Measurements from ENCODE around the gene SLC25A13. TPM values are rescaled to one million over a fixed set of nuclear protein-coding genes. Genes with fewer than 3 reads are reported as not detected.
A peak's percentile ranks its signal among the peaks of the same experiment; 100 is the strongest.

Gene SLC25A13
- total RNA-seq, 2 donors from 2014 or later: 94.3 to 114 TPM

GRCh38 chr7:96322373-96322695 lies 436 bp upstream of the SLC25A13 start:
- DNase-seq: no peak
- Histone ChIP-seq H3K9ac (ENCODE audit: extremely low read depth, low read length, poor library complexity, severe bottlenecking) (no peak overlapping the region), H3K9me3 (ENCODE audit: control insufficient read depth, low read length) (peaks cover 9% of the 10 kb centered on the region), H3K4me3 (ENCODE audit: low read length) (peak overlapping the region; percentile 86), H3K4me1 (ENCODE audit: control insufficient read depth, insufficient read depth, low read length) (peaks cover 12% of the 10 kb centered on the region), H3K27me3 (ENCODE audit: control insufficient read depth, insufficient read depth, low read length, poor library complexity, severe bottlenecking) (no peaks in the 10 kb centered on the region), H3K27ac (ENCODE audit: low read depth, low read length) (peak overlapping the region; percentile 92), H3K36me3 (ENCODE audit: control insufficient read depth, insufficient read depth, low read length) (no peaks in the 10 kb centered on the region)
- Mint-ChIP-seq H3K36me3 (ENCODE audit: low read depth) (peaks cover 6% of the 10 kb centered on the region), H3K4me1 (peaks cover 29% of the 10 kb centered on the region), H3K27ac (peak overlapping the region; percentile 86), H3K27me3 (ENCODE audit: insufficient read depth) (peaks cover 2% of the 10 kb centered on the region), H3K9me3 (peaks cover 8% of the 10 kb centered on the region), H3K4me3 (peak overlapping the region; percentile 77)
- whole genome bisulfite sequencing, 2 experiments (ENCODE audit: insufficient coverage in 1 of 2, insufficient read length in 1 of 2): 43 to 51% methylated on average over 7 to 9 of the region's 9 CpGs
- no peak for TF ChIP-seq CTCF (conservative IDR thresholded peaks at IDR 0.05)

GRCh38 chr7:96321031-96321657 lies 754 bp downstream of the SLC25A13 start:
- H3K27ac ChIP-seq (ENCODE audit: low read depth, low read length): peak overlapping the region; percentile 92
- WGBS, 2 experiments (ENCODE audit: insufficient coverage in 1 of 2, insufficient read length in 1 of 2): 0 to 2% methylated on average over 13 to 22 of the region's 22 CpGs
- no peaks in the 10 kb centered on the region for H3K27me3 ChIP-seq (ENCODE audit: control insufficient read depth, insufficient read depth, low read length, poor library complexity, severe bottlenecking)
- H3K9me3 ChIP-seq (ENCODE audit: control insufficient read depth, low read length): no peaks in the 10 kb centered on the region
- H3K4me3 ChIP-seq (ENCODE audit: low read length): peak overlapping the region; percentile 86
- H3K36me3 ChIP-seq (ENCODE audit: control insufficient read depth, insufficient read depth, low read length): peaks cover 4% of the 10 kb centered on the region
- TF ChIP-seq CTCF (conservative IDR thresholded peaks at IDR 0.05): no peak
- peaks cover 12% of the 10 kb centered on the region for H3K4me1 ChIP-seq (ENCODE audit: control insufficient read depth, insufficient read depth, low read length)
- H3K9ac ChIP-seq (ENCODE audit: extremely low read depth, low read length, poor library complexity, severe bottlenecking): peak overlapping the region; percentile 84
- peaks cover 2% of the 10 kb centered on the region for H3K27me3 Mint-ChIP-seq (ENCODE audit: insufficient read depth)
- peak overlapping the region; percentile 77 for H3K4me3 Mint-ChIP-seq
- peak overlapping the region; percentile 95 for H3K27ac Mint-ChIP-seq
- DNase-seq: peak; percentile 95
- peaks cover 10% of the 10 kb centered on the region for H3K36me3 Mint-ChIP-seq (ENCODE audit: low read depth)
- H3K9me3 Mint-ChIP-seq: no peaks in the 10 kb centered on the region
- peaks cover 37% of the 10 kb centered on the region for H3K4me1 Mint-ChIP-seq

- Histone ChIP-seq H3K9ac (ENCODE audit: extremely low read depth, low read length, poor library complexity, severe bottlenecking) (no peak overlapping the region), H3K9me3 (ENCODE audit: control insufficient read depth, low read length) (no peaks in the 10 kb centered on the region), H3K27ac (ENCODE audit: low read depth, low read length) (no peak overlapping the region), H3K4me3 (ENCODE audit: low read length) (peak overlapping the region; percentile 86), H3K4me1 (ENCODE audit: control insufficient read depth, insufficient read depth, low read length) (peaks cover 12% of the 10 kb centered on the region), H3K36me3 (ENCODE audit: control insufficient read depth, insufficient read depth, low read length) (peaks cover 10% of the 10 kb centered on the region), H3K27me3 (ENCODE audit: control insufficient read depth, insufficient read depth, low read length, poor library complexity, severe bottlenecking) (no peaks in the 10 kb centered on the region)
- no peak for DNase-seq
- peaks cover 10% of the 10 kb centered on the region for H3K36me3 Mint-ChIP-seq (ENCODE audit: low read depth)
- TF ChIP-seq CTCF (conservative IDR thresholded peaks at IDR 0.05): no peak
- peaks cover 39% of the 10 kb centered on the region for H3K4me1 Mint-ChIP-seq
- no peaks in the 10 kb centered on the region for H3K9me3 Mint-ChIP-seq
- no peak overlapping the region for H3K27ac Mint-ChIP-seq
- 73% methylated on average over 2 of the region's 2 CpGs; no CpG with 5 or more reads in 1 of the 2 experiments for WGBS, 2 experiments (ENCODE audit: insufficient coverage in 1 of 2, insufficient read length in 1 of 2)
- H3K4me3 Mint-ChIP-seq: peak overlapping the region; percentile 77
- H3K27me3 Mint-ChIP-seq (ENCODE audit: insufficient read depth): peaks cover 2% of the 10 kb centered on the region
Observed at GRCh38 chr7:96320442-96320841, 1.5 kb downstream of the SLC25A13 start.

Data from endodermal cell (in vitro differentiated cells).